ENCODE results near the gene SPATA13.

DNA sequence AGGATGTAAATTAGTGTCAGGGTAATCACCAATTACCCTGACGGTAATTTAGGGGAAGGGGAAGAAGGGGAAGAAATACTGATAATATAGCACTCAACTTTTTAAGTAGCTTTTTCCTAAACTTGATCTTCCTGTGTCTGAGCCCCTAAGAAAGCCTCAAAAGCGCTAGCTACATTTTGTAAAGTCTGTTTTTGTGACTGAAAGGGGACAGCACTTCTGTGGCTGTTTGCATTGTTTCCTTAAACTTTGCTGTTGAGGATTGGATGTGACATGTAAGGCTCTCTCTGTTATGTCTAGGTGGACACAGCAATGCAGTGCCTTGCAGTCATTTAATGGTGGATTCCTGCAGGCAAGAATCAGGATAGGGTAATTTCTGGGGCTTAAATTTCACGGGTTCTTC is 42.8 kb downstream of the SPATA13 start:
- no peak for TF ChIP-seq CREB1 (IDR thresholded peaks at IDR 0.05; ENCODE audit: low read depth)
- no peak for TF ChIP-seq TEAD4 (IDR thresholded peaks at IDR 0.05)
- TF ChIP-seq, protein P1, sequence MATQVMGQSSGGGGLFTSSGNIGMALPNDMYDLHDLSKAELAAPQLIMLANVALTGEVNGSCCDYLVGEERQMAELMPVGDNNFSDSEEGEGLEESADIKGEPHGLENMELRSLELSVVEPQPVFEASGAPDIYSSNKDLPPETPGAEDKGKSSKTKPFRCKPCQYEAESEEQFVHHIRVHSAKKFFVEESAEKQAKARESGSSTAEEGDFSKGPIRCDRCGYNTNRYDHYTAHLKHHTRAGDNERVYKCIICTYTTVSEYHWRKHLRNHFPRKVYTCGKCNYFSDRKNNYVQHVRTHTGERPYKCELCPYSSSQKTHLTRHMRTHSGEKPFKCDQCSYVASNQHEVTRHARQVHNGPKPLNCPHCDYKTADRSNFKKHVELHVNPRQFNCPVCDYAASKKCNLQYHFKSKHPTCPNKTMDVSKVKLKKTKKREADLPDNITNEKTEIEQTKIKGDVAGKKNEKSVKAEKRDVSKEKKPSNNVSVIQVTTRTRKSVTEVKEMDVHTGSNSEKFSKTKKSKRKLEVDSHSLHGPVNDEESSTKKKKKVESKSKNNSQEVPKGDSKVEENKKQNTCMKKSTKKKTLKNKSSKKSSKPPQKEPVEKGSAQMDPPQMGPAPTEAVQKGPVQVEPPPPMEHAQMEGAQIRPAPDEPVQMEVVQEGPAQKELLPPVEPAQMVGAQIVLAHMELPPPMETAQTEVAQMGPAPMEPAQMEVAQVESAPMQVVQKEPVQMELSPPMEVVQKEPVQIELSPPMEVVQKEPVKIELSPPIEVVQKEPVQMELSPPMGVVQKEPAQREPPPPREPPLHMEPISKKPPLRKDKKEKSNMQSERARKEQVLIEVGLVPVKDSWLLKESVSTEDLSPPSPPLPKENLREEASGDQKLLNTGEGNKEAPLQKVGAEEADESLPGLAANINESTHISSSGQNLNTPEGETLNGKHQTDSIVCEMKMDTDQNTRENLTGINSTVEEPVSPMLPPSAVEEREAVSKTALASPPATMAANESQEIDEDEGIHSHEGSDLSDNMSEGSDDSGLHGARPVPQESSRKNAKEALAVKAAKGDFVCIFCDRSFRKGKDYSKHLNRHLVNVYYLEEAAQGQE (IDR thresholded peaks at IDR 0.05; ENCODE audit: low read depth): no peak
- TF ChIP-seq EGR1 (IDR thresholded peaks at IDR 0.05): no peak
- no peak for TF ChIP-seq MAX (IDR thresholded peaks at IDR 0.05)
- TF ChIP-seq ZBTB7A (IDR thresholded peaks at IDR 0.05; ENCODE audit: low read depth): no peak
- no peak for TF ChIP-seq NFIC (IDR thresholded peaks at IDR 0.05)
- no peak for TF ChIP-seq TAF1 (IDR thresholded peaks at IDR 0.05; ENCODE audit: low read depth)
- no peak for TF ChIP-seq FOXM1 (IDR thresholded peaks at IDR 0.05; ENCODE audit: borderline replicate concordance, low read depth)
- TF ChIP-seq EP300 (IDR thresholded peaks at IDR 0.05; ENCODE audit: borderline replicate concordance): no peak
- TF ChIP-seq CEBPB (IDR thresholded peaks at IDR 0.05): no peak
- TF ChIP-seq RAD21 (IDR thresholded peaks at IDR 0.05; ENCODE audit: low read depth): no peak
- TF ChIP-seq, protein P2, sequence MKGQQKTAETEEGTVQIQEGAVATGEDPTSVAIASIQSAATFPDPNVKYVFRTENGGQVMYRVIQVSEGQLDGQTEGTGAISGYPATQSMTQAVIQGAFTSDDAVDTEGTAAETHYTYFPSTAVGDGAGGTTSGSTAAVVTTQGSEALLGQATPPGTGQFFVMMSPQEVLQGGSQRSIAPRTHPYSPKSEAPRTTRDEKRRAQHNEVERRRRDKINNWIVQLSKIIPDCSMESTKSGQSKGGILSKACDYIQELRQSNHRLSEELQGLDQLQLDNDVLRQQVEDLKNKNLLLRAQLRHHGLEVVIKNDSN (IDR thresholded peaks at IDR 0.05): no peak
